HG03097 (cell line): ENCODE results near the gene ENAM.
A peak's percentile ranks its signal among the peaks of the same experiment; 100 is the strongest.

Source experiments
- ATAC-seq: cut with Tn5 transposase; IDR thresholded peaks from one replicate; pipeline ENCODE4 v1.9.1; 2021; ENCODE audit not compliant: unreplicated experiment, low FRiP score

ENAM gene, protein sequence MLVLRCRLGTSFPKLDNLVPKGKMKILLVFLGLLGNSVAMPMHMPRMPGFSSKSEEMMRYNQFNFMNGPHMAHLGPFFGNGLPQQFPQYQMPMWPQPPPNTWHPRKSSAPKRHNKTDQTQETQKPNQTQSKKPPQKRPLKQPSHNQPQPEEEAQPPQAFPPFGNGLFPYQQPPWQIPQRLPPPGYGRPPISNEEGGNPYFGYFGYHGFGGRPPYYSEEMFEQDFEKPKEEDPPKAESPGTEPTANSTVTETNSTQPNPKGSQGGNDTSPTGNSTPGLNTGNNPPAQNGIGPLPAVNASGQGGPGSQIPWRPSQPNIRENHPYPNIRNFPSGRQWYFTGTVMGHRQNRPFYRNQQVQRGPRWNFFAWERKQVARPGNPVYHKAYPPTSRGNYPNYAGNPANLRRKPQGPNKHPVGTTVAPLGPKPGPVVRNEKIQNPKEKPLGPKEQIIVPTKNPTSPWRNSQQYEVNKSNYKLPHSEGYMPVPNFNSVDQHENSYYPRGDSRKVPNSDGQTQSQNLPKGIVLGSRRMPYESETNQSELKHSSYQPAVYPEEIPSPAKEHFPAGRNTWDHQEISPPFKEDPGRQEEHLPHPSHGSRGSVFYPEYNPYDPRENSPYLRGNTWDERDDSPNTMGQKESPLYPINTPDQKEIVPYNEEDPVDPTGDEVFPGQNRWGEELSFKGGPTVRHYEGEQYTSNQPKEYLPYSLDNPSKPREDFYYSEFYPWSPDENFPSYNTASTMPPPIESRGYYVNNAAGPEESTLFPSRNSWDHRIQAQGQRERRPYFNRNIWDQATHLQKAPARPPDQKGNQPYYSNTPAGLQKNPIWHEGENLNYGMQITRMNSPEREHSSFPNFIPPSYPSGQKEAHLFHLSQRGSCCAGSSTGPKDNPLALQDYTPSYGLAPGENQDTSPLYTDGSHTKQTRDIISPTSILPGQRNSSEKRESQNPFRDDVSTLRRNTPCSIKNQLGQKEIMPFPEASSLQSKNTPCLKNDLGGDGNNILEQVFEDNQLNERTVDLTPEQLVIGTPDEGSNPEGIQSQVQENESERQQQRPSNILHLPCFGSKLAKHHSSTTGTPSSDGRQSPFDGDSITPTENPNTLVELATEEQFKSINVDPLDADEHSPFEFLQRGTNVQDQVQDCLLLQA

DNA sequence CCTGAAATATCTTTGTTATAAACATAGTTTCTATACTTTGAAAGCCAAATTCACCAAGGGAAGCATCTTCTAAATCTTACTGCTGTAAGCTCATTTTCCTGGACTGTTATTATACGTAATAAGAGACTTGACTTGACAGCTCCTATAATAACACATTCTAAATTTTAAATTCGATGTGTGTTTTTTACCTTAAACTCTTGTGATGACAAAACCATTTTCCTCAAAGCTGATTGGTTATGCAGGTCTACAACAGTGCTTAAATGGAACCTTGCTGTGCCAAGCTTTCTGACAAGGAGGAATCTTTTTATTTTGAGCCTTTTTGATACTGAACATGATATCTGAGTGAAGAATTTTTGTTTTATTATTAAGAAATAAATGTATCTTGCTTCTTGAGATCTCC lies at the start of gene ENAM:
Gene ENAM, plus strand, starts transcription at position 301 of the 400 bp plus-strand sequence. CDS start 757 bp downstream, outside the sequence.
- no peak for ATAC-seq

DNA sequence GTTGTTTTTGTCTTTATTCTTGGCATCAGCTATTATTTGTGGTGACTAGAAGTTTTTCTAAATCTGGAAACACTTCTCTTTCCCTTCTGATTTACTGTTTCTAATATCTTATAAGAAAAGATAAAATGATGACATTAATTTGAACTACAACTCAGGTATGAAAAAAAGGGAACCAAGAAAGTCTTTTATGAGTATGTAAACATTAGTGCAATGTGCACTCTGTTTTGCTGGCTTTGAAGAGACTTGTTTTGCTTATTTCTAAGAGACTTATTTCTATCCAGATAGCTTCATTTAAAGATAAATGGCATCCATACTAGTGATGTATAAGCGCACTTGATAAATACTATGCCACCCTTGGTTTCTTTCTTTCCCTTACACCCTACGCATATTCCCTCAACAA lies 46.6 kb upstream of the ENAM start:
- ATAC-seq = no peak

DNA sequence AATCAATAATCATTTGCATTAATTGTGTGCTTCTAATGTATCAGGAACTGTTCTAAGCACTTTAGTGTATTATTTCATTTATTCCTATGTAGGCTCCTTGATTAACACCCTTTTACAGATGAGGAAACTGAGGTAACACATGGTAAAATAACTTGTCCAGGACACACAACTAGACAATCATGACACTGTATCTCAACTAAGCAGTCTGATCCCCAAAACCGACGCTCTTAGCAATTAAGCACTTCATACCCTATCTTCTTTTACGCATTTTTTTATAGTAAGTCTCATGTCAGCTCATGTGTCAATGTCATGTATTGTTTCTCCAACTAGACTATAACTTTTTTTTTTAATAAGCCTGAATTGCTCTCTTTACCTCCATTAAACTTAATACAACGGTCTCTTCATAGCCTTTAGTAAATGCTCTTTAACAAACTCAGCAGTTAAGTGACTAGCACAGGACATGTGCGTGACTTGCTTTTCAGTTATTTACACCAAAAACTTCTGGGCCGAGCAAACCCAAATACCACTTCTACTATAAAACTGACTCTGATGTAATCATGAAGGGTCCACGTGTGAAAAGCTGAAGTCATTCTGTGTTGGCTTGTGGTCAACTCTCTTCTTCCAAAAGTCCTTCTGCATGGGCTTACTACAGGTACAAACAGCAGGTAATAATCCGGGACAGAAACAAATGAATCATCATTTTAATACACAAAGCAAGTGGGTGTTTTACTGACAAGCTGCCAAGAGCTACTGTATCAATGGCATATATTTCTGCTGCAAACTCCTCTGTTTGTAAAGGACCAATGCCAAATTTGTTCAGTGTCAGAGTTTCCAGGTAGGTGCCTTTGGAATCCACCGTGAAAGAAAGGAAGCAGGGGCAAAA lies 44.4 kb upstream of the ENAM start:
- no peak for ATAC-seq

DNA sequence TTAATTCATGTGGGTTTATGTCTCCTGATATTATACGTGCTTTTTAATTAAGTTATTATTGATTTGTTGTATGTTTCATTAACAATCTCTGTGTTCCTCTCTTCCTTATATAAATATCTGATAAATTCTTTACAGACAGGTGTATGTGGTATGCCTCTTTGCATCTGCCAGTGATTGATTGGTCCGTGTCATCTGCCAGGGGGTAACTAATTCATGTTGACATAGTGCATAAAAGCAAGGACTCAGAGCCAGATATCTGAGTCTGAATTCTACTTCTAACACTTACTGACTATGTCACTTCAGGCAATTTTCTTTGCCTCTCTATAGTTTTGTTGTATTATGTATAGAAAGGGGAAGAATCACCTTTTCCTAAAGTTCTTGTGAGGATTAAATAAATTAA lies 41.7 kb upstream of the ENAM start:
- ATAC-seq = no peak

DNA sequence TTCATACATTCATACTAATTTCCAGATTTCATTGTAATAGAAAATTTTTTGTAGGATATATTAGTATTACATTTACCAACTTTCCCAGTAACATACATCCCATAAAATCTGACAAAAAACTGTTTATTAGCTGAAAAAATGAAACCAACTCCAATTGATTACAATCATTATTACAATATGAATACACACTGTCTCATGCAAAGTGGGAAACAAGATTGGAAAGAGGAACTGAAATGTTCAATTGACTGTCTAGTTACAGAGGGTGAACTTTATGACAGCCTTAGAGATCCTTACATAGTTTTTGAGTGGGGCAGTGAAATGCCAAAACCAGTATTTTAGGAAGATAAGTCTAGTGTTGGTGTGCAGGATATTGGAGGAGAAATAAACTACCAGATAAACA lies 38.8 kb upstream of the ENAM start:
- peak; percentile 93 for ATAC-seq

DNA sequence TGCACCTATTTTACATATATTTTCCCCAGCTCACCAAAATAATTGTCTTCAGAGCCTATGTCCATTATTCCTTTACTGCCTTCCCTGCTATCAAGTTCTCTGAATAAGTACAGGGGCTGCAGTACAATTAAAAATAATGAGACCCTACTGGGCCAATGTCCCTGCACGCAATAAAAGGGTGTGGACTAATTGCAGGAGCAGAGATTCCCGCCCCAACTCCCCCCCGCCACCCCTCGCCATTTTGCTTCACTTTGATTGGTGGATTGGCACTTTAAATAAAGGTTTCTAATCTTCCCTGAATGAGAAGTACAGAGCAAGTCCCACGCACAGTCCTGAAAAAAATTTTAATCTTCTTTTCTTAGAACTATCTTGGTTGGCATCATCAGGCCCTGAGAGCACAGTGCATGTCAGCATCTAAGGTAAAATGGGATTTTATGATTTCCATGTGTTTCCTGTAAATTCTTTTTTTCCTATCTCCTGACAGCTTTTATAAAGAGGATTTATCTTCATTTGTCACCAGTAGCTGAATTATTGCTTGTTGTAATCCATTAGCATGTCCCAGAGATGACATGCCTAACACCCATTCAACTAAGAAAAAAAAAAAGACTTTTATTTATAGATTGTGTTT lies 36.5 kb upstream of the ENAM start, which contains the start of gene AMBN:
Gene AMBN, plus strand, starts transcription at position 302 of the 628 bp plus-strand sequence. Its CDS starts 103 bp downstream, at position 405.
- ATAC-seq = no peak

DNA sequence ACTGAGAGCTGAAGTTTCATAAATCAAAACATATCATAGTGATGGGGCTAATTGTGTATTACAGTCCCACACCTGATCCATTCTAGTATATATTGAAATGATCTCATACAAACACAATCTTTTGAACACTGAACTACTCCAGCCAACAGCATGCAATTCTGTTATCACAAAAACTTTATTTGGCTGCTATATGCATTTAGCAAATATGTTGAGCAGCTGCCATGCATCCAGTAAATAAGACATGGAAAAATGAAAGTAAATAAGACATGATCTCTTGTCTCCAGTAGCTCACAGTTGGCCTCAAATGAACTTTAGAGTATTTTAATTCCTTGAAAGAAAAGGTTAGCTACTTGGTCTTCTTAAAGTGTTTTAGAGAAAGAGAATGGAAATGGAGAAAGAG lies 34.3 kb upstream of the ENAM start:
- no peak for ATAC-seq

DNA sequence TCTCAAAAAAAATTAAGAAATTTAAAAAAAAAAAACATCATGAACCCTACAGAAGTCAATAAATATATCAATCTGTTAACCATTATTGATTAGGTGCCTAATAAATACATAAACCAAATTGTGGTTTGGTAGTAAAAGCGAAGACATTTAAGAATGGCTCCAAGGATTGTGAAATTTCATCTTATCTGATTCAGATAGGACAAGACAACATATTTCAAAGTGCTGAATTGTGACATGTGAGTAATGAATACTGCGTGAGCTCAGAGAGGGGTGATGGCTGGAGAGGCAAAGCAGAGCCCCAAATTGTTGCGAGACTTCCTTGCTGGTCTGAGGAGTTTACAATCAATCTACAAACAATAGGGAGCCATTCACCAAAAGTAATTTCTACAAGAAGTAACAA lies 28.2 kb upstream of the ENAM start:
- ATAC-seq = no peak

DNA sequence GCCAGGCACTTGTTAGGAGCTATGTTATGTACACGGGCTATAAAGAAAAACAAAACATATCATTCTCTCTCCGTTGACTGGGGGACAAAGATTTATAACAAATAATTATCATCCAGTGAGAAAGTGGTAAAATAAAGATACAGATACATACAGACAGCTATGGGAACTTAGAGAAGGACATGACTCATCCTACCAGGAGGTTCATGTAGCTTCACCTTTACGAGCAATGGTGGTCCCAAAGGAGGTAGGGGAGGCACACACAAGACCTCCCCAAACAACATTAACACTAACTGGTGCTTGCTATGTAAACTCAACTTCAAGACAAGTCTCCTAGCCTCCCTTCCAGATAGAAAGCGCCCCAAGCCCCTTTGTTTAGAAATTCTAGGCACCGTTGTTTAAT lies 27.6 kb upstream of the ENAM start:
- ATAC-seq = no peak

DNA sequence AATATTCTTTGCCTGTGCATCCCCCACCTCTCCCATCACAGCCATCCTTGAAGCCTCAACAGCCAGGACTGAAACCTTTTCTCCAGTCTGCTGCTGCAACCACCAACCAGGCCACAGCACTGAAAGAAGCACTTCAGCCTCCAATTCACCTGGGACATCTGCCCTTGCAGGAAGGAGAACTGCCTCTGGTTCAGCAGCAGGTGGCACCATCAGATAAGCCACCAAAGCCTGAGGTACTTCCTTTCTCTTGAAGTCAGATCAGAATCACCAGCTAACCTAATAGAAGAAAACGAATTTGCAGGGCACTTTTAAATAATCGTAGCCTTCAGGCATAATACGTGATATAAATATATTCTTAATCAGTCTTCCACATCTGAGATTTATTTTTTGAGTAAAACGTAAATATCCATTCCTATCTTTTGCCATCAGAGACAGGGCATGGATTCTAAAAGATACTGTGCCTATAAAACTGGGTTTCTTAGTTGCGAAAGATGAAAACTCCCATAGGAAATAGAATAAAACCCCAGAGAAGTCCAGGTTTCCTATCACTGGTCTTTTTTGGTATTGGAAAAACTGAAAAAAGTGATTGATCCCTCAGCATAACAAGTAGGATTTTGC lies 27.0 kb upstream of the ENAM start:
- peak; percentile 95 for ATAC-seq

DNA sequence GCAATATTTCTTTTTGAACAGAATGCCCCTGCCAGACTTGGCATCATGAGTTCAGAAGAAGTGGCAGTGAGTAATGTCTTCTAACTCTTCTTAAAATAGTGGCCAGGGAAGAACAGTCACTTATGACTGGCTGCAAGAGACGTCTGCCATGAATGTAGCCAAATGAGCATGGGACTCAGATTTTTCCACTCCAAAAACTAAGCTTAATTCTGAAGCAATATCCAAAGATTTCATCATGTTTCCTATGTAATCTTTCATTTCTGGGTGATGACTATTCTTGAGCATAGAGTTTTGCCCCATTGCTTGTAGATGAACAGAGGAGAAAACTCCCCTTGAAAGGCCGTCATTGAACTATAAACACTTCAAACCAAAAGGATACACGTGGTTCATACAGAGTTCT lies 24.7 kb upstream of the ENAM start:
- ATAC-seq = no peak

DNA sequence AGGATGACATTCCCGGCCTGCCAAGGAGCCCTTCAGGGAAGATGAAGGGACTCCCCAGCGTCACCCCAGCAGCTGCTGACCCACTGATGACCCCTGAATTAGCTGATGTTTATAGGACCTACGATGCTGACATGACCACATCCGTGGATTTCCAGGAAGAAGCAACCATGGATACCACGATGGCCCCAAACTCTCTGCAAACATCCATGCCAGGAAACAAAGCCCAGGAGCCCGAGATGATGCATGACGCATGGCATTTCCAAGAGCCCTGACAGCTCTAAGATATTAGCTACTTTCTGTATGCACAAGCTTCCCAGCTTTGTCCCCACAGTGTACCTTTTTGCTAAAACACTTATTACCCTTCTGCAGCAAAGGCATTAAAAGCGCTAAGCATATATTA lies 22.1 kb upstream of the ENAM start:
- ATAC-seq = no peak

DNA sequence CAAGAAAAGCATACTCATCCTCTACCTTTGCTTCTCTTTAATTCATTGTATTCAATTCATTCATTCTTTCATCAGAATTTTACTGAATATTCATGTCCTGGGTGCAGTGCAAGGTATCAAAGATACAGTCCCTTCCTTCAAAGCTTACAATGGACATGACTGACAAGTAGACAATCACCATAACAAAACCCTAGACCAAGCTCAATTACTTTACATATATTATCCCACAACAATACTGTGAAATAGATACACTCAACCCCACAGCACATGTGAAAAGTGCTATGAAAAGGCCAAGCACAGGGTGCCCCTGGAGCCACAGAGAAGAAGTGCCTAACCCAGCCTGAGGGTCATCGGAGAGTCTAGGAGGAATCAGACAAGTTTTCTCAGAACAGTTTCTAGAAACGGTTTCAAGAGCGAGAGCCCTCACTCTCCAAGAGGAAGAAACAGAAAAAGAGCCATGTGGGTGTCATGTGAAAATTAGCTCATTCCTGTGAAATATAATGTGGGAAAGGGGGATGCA lies 21.1 kb upstream of the ENAM start:
- no peak for ATAC-seq

DNA sequence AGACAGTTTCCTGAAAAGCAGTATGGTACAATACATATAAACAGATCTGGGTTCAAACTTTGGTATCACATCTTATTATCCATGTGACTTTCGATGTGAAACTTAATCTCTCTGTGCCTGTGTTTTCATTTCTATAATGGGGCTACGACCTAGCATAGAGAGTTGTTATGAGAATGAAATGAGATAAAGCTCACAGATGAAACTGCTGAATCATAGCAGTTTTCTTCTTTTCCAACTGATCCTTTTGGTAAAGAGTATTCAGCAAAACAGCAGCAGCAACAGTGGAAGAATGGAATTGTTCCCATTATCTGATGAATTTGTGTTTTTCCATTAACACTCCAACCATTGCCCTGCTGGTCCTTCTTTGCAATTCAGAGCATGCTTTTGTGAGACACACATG lies 20.2 kb upstream of the ENAM start:
- ATAC-seq = no peak

DNA sequence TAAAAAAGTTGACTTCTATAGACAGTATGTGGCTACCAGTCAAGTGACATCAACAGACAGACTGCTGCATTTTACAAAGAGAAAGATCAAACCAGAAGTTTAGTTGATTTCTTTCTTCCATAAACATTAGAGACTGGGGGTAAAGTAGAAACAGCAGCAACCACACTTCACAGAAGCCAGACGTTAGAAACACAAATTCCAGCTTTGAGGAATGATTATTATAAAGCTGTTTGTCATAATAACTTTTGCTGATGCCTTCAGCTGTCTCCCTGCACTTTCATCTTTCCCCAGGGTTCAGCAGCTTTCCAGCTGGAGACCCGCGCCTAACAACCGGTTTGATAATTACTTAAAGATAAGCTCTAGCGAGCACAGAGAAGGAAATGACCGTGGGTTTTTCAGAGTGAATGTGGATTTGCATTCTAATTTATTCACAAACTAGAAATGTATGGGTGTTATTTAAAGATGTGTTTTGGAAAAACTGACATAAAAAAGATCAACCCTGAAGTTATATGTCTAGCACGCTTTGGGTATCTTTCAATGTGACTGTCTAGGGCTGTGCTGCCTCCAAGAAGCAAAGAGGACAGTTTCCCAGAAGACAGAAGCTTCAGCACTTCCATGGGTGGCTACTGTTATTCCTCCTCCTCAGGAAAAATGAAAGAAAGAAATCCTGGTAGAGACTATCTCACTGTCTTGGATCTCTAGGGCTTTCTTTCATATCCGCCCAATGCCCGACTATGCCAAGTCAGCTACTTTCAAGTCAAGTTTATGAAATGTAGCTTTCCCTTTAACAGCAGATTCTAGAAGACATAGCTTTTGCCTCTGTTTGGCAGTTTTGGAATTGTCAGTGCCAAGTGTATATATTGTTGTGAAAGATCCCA lies 15.0 kb upstream of the ENAM start:
- no peak for ATAC-seq

DNA sequence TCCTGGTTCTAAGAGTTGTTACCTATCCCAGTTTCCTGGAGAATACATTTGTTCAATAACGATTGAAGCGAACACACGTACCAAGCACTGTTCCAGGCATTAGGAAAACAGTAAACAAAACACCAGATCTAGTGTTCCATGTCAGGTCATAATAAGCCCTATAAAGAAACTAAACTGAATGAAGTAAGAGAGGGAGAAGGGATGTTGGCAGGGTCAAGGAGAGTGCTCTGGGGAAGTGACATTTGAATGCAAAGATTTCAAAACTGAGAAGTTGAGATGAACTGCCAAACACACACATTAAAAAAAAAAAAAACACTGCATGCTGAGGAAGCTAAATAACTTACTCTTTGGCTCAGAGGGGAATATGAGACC lies 14.4 kb upstream of the ENAM start:
- no peak for ATAC-seq

DNA sequence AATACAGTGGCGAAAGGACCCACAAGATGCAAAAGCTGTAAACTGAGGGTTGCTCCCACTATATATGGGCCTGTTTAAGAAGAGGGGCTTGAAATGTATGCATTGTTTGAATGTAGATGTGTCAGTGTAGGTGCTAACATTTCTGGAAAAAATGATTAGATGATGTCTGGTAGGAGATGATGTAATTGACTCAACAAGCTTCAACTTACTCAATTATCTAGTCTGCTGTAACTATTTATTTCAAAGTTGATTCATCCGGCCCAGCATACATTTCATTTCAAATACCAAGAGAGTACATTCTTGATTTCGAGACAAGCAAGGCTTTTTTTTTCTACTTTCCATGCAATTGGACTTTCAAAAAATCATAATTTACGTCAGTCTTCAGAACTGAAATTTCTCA lies 9.3 kb upstream of the ENAM start:
- ATAC-seq = no peak

DNA sequence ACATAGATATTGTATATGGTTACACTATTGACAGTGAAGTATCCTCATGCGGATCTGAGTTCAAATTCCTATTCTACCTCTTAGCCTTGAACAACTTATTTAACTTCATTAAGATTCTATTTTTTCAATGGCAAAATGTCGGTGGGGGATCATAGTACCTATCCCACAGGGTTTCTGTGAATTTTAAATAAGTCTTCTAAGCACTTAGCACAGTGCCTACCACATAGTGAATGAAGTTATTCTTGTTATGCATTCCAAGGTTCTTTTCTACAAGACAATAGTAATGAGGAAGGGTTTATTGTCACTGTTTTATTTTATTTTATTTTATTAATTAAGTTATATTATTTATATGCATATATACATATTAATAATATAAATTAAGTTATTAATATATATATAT lies 8.8 kb upstream of the ENAM start:
- ATAC-seq = no peak
